ENCODE results near the gene PEAK3.
A peak's percentile ranks its signal among the peaks of the same experiment; 100 is the strongest.
"Not testable (repeated sequence)": the region's sequence is repeated elsewhere in the genome, so short reads cannot be mapped to it uniquely, and the experiment has no call there.

PEAK3 gene

DNA sequence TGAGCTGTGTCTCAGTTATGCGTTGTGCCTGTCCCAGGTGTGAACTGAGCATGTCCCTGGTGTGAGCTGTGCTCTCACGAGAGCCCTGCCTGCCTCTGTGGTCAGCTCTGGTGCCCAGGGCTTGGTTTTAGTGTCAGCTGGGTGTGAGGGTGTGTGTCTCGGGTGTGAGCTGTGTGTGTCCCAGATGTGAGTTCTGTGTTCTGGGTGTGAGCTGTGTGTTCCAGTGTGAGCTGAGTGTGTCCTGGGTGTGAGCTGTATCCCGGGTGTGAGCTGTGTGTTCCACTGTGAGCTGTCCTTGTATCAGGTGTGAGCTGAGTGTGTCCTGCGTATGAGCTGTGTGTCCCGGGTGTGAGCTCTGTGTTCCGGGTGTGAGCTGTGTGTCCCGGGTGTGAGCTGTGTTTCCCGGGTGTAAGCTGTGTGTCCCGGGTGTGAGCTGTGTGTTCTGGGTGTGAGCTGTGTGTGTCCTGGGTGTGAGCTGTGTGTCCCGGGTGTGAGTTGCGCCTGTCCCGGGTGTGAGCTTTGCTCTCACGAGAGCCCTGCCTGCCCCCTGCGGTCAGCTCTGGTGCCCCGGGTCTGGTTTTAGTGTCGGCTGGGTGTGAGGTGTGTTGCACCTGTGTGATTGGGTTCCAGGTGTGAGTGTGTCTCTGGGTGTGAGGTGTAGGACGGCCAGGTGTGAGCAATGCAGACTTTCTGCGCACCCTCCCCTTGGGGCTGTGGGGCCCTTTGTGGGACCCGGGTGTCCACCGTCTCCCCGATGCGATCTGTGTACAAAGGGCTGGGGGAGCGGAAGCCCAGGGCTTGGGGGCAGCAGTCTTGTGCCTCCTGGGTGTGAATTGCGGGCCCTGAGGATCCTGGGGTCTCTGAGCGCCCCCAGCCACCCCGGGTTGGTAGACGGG lies 7.1 kb upstream of the PEAK3 start:
- no peak for DNase-seq (ENCODE audit: low read depth in 2 of 2)

DNA sequence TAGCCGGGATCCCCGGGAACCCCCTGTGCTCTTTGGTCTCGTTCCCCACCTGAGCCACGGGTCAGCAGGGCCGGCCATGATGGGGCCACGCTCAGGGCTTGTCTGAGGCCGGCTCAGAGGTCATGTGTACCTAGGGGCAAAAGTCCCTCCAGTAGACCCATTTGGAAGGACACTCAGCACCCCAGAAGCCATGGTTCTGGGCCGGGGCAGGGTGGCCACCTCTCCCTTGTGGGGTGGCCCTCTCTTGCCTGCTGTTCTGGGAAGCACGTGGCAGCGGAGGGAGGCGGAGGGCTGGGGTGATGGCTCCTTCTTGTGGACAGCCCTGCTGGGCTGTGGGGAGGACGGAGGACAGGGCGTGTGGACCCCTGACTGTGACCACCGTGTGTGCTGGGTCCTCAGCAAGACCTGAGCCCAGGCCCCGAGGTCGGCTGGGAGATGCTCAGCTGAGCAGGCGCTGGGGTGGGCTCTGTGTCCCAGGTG lies 6.4 kb upstream of the PEAK3 start:
- no peak for DNase-seq (ENCODE audit: low read depth in 2 of 2)

- DNase-seq (ENCODE audit: low read depth in 2 of 2) = no peak
Measured at GRCh38 chr19:2287585-2288337, 5.8 kb upstream of the PEAK3 start.

- no peak for DNase-seq (ENCODE audit: low read depth in 2 of 2)
Measured at GRCh38 chr19:2286402-2287140, 4.6 kb upstream of the PEAK3 start.

DNA sequence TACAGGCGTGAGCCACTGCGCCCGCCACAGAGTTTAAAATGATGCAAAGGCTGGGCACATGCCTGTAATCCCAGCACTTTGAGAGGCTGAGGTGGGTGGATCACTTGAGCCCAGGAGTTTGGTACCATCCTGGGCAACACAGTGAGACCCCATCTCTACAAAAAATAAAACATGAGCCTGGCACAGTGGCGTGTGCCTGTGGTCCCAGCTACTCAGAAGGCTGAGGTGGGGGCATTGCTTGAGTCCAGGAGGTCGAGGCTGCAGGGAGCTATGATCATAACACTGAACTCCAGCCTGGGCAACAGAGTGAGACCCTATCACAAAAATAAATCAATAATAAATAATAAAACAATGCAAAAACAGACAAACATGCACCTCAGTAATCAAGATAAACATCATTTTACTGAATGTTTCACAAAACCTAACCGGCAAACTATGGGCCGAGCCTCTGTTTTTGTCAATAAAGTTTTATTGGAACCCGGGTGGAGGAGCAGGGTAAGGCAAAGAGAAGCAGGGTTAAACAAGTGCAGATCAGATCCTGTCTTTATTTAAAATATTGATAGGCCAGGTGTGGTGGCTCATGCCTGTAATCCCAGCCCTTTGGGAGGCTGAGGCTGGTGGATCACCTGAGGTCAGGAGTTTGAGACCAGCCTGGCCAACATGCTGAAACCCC lies 2.0 kb upstream of the PEAK3 start:
- no peak for DNase-seq (ENCODE audit: low read depth in 2 of 2)

GRCh38 chr19:2282862-2283237 lies 875 bp upstream of the PEAK3 start:
- no peak for DNase-seq (ENCODE audit: low read depth in 2 of 2)

- DNase-seq (ENCODE audit: low read depth in 2 of 2) = not testable (repeated sequence)
Measured at GRCh38 chr19:2281265-2282061, 512 bp downstream of the PEAK3 start.

GRCh38 chr19:2280633-2281264 lies 1.2 kb downstream of the PEAK3 start:
- DNase-seq (ENCODE audit: low read depth in 2 of 2) = no peak

- no peak for DNase-seq (ENCODE audit: low read depth in 2 of 2)
Measured at GRCh38 chr19:2278459-2279158, 3.4 kb downstream of the PEAK3 start.

GRCh38 chr19:2277138-2277537 lies 4.8 kb downstream of the PEAK3 start:
- no peak for DNase-seq (ENCODE audit: low read depth in 2 of 2)

DNA sequence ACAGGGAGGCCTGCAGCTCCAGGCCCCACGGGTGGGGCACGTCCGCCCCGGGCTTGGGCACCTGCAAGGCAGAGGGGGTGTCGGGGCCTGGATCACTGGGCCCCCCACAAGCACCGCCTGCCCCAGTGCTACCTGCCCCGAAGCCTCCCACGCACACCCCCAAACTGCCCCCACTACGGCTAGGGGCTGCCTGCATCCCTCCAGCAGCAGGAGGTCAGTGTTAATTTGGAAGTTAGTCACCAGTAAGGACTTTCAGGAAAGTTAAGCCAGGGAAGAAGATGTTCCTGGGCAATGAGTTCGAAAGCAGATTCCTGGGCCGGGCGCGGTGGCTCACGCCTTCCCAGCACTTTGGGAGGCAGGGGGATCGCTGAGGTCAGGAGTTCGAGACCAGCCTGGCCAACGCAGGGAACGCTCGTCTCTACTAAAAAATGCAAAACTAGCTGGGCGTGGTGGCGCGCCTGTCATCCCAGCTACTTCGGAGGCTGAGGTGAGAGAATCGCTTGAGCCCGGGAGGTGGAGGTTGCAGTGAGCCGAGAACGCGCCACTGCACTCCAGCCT lies 5.5 kb downstream of the PEAK3 start:
- no peak for DNase-seq (ENCODE audit: low read depth in 2 of 2)

DNA sequence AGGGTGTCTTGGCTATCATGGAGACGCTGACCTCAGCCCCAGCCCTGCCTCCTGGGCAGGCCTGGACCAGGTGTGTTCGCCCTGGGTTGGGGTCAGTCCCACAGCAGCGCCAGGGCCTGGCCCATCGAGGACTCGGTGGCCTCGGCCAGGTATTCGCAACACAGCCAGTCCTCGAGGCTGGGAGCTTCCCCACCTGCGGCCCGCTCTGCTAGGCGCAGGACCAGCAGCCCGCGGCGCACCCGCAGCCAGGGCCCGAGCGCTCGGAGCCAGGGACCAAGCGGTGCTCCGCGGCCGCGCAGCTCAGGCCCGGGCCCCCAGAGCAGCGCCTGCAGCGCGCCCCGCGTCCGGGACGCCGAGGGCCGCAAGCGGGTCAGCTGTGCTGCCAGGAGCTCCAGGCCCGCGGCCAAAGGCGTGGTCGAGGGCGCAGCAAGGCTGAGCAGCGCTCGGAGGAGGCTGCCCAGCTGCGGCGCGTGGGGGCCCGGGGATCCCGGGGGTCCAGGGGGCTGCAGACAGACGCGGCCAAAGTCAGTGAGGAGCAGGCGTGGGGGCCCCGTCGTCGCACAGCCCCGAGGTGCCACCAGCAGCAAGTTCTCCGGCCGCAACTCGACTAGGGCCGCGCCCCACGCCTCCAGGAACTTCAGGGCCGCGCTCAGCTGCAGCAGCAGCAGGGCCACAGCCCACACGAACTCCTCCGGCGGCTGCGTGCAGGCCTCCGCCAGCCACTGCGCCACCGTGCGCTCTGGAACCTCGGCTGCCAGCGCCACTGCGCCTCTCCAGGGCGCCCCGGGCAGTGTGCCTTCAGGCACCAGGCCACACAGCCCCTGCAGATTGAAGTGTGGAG lies 6.2 kb downstream of the PEAK3 start:
- DNase-seq (ENCODE audit: low read depth in 2 of 2) = no peak

DNA sequence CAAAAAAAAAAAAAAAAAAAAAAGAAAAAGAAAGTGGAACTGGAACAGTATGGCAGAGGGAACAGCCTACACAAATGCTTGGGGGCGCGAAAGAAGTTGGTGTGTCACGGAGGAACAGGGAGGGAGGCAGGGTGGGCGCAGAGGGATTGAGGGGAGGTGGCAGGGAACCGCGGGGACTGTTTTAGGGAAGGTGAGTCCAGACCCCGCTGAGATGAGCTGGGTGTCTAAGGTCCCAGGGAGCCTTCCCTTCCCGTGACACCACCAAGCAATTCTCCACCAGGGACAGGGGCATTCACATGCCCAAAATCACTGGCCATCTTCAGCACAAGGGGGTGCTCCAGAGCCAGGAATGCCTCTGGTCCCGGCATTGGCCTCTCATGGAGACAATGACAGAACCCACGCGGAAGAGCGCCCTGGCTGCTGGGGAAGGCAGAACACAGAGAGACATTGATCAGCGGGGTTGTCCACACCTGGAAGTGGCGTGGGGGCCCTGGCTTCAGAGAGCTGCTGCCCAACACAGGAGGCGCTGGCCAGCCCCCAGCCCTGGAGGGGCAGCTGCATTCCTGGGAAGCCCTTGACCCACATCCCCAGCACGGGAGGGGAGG lies 6.9 kb downstream of the PEAK3 start:
- peak; percentile 36 to 42 for DNase-seq (ENCODE audit: low read depth in 2 of 2)

- no peak for DNase-seq (ENCODE audit: low read depth in 2 of 2)
Measured at GRCh38 chr19:2274185-2274711, 7.7 kb downstream of the PEAK3 start.

DNA sequence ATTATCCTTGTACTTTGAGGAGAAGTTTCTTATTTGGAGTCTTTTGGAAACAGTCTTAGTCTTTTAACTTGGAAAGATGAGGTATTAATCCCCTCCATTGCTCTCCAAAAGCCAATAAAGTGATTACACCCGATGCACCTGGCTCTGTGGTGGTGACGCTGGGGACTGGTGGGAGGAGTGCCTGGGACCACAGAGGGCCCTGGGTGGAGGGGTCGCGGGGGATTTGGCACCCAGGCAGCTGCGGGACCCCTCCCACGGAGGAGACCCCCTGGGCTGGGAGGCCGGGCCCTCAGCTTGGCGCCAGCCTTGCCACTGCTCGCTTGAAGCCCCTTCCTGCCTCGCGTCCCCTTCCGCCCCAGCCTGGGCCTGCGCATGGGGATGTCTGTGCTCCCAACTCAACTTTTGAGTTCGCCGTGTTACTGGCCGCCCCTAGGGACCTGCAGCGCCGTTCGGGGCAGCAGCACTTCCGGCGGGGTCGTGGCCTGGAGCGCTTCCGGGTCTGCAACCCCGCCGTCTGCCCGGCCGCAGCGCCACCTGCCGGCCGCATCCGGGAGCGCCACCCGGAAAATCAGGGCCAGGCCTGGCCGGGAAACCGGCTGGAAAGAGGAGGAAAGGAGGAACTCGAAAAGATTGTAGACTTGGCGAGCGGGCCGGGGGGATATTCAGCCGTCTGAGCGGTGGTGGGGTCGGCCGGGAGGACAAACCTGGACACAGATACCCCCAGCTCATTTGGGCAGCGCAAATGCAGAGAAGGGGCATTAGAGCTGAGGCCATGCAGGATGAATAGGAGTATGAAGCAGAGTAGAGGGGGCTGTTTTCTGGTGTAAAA lies 8.4 kb downstream of the PEAK3 start:
- peak in 1 of 2 experiments; percentile 36 for DNase-seq (ENCODE audit: low read depth in 2 of 2)

- DNase-seq (ENCODE audit: low read depth in 2 of 2) = peak; percentile 28 to 36
Measured at GRCh38 chr19:2271234-2272103, 10.5 kb downstream of the PEAK3 start.

All from fibroblast of skin of left quadriceps (primary cell).